Uterus (tissue), 2 donors: ENCODE measurements around the gene OGFR.

Experiments used
- POLR2A ChIP-seq, 2 donors: fragments of 450-650 bp; IDR thresholded peaks; one replicate each; pipeline ENCODE4 v1.6.1; 2016; ENCODE audit warnings: antibody characterized with exemption in 2 of 2, mild to moderate bottlenecking in 1 of 2, moderate library complexity in 1 of 2
- TF ChIP-seq, protein P1 (sequence below), 4 experiments: fragments of 200-600 bp in 2 of 4; fragments of 450-650 bp in 2 of 4; sonication (generic) in 2 of 4; IDR thresholded peaks; one replicate each; pipeline ENCODE4 v1.5.1; 2016 to 2019; ENCODE audit warnings: antibody characterized with exemption in 4 of 4, mild to moderate bottlenecking in 2 of 4, moderate library complexity in 1 of 4

DNA sequence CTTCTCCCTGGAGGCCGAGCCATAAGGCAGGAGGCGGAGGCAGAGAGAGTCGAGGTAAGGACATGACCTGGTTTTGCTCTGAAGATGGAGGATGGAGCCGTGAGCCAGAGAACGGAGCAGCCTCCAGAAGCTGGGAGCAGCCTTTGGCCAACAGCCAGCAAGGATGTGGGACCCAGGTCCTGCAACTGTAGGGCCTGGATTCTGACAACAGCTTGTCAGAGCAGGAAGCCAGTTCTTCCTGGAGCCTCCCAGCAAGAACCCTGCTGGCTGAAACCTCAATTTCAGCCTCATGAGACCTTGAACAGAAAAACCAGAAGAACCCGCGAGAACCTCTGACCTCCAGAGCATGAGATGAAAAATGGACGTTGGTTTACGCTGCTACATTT is 21.7 kb upstream of the OGFR start:
- TF ChIP-seq, protein P1, sequence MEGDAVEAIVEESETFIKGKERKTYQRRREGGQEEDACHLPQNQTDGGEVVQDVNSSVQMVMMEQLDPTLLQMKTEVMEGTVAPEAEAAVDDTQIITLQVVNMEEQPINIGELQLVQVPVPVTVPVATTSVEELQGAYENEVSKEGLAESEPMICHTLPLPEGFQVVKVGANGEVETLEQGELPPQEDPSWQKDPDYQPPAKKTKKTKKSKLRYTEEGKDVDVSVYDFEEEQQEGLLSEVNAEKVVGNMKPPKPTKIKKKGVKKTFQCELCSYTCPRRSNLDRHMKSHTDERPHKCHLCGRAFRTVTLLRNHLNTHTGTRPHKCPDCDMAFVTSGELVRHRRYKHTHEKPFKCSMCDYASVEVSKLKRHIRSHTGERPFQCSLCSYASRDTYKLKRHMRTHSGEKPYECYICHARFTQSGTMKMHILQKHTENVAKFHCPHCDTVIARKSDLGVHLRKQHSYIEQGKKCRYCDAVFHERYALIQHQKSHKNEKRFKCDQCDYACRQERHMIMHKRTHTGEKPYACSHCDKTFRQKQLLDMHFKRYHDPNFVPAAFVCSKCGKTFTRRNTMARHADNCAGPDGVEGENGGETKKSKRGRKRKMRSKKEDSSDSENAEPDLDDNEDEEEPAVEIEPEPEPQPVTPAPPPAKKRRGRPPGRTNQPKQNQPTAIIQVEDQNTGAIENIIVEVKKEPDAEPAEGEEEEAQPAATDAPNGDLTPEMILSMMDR (IDR thresholded peaks at IDR 0.05) = no peak
- TF ChIP-seq POLR2A (IDR thresholded peaks at IDR 0.05) = no peak
